ENCODE results near the gene DCXR. TPM values are rescaled to one million over a fixed set of nuclear protein-coding genes. Genes with fewer than 3 reads are reported as not detected.

DCXR gene
- total RNA-seq, 1 donor from 2014 or later, result 49.9 TPM

GRCh38 chr17:82001571-82002056, 35.9 kb downstream of the DCXR start:
- Histone ChIP-seq H3K79me2 (ENCODE audit: insufficient read depth, low read length) (no peaks in the 10 kb centered on the region), H3K27me3 (ENCODE audit: insufficient read depth, low read length) (no peaks in the 10 kb centered on the region), H3K4me1 (ENCODE audit: insufficient read depth, low read length) (peaks cover 33% of the 10 kb centered on the region), H3K9me3 (ENCODE audit: insufficient read depth, low read depth, low read length) (no peaks in the 10 kb centered on the region), H3K4me2 (ENCODE audit: low read length) (no peak overlapping the region), H4K20me1 (ENCODE audit: insufficient read depth, low read length) (peaks cover 26% of the 10 kb centered on the region), H3K36me3 (ENCODE audit: insufficient read depth, low read length) (no peaks in the 10 kb centered on the region), H3K9ac (ENCODE audit: low read length) (no peak overlapping the region), H3K27ac (ENCODE audit: low read depth, low read length) (no peak overlapping the region), H3K4me3 (ENCODE audit: insufficient read depth, low read depth, low read length) (no peak overlapping the region), H2AFZ (ENCODE audit: low read depth, low read length) (no peak overlapping the region)
- no peak for DNase-seq (ENCODE audit: low read depth)
- FAIRE-seq, result no peak
- Mint-ChIP-seq H3K4me3 (ENCODE audit: unreplicated experiment) (no peak overlapping the region), H3K9me3 (ENCODE audit: unreplicated experiment) (no peaks in the 10 kb centered on the region), H3K27ac (ENCODE audit: unreplicated experiment) (no peak overlapping the region), H3K36me3 (ENCODE audit: low read depth, unreplicated experiment) (peaks cover 3% of the 10 kb centered on the region), H3K4me1 (ENCODE audit: low read depth, unreplicated experiment) (peaks cover 20% of the 10 kb centered on the region), H3K27me3 (ENCODE audit: low read depth, unreplicated experiment) (no peaks in the 10 kb centered on the region)
- TF ChIP-seq CTCF (IDR thresholded peaks at IDR 0.05; ENCODE audit: insufficient read depth, low read depth, low read length), result no peak
- TF ChIP-seq EZH2 (IDR thresholded peaks at IDR 0.05; ENCODE audit: insufficient read depth, low read length), result no peak

GRCh38 chr17:82000803-82001570, 36.5 kb downstream of the DCXR start:
- Mint-ChIP-seq H3K9me3 (ENCODE audit: unreplicated experiment) (no peaks in the 10 kb centered on the region), H3K27me3 (ENCODE audit: low read depth, unreplicated experiment) (no peaks in the 10 kb centered on the region), H3K4me3 (ENCODE audit: unreplicated experiment) (no peak overlapping the region), H3K27ac (ENCODE audit: unreplicated experiment) (no peak overlapping the region), H3K4me1 (ENCODE audit: low read depth, unreplicated experiment) (peaks cover 16% of the 10 kb centered on the region), H3K36me3 (ENCODE audit: low read depth, unreplicated experiment) (peaks cover 3% of the 10 kb centered on the region)
- Histone ChIP-seq H3K36me3 (ENCODE audit: insufficient read depth, low read length) (no peaks in the 10 kb centered on the region), H3K4me1 (ENCODE audit: insufficient read depth, low read length) (peaks cover 27% of the 10 kb centered on the region), H3K9me3 (ENCODE audit: insufficient read depth, low read depth, low read length) (no peaks in the 10 kb centered on the region), H3K27ac (ENCODE audit: low read depth, low read length) (no peak overlapping the region), H3K9ac (ENCODE audit: low read length) (no peak overlapping the region), H3K4me2 (ENCODE audit: low read length) (no peak overlapping the region), H4K20me1 (ENCODE audit: insufficient read depth, low read length) (peaks cover 23% of the 10 kb centered on the region), H3K79me2 (ENCODE audit: insufficient read depth, low read length) (no peaks in the 10 kb centered on the region), H3K4me3 (ENCODE audit: insufficient read depth, low read depth, low read length) (no peak overlapping the region), H2AFZ (ENCODE audit: low read depth, low read length) (no peak overlapping the region), H3K27me3 (ENCODE audit: insufficient read depth, low read length) (no peaks in the 10 kb centered on the region)
- TF ChIP-seq CTCF (IDR thresholded peaks at IDR 0.05; ENCODE audit: insufficient read depth, low read depth, low read length) (no peak), EZH2 (IDR thresholded peaks at IDR 0.05; ENCODE audit: insufficient read depth, low read length) (no peak)
- DNase-seq (ENCODE audit: low read depth) (no peak), FAIRE-seq (no peak)

Data from astrocyte (in vitro differentiated cells and primary cell).